GM19099 (cell line): ENCODE data around the gene TRPM2.

ENCODE experiments used
- POLR2A ChIP-seq: IDR thresholded peaks from 3 replicates; pipeline ENCODE4 v1.6.1; 2011; ENCODE audit warnings: low read depth; ENCODE audit not compliant: insufficient read length; ENCODE audit errors: extremely low read depth

Gene TRPM2

GRCh38 chr21:44337941-44338895 is 15.2 kb upstream of the TRPM2 start:
- no peak for TF ChIP-seq POLR2A

- TF ChIP-seq POLR2A = peak; percentile 93
These were observed 14.2 kb upstream of the TRPM2 start, which contains the start of gene CFAP410 for GRCh38 chr21:44338971-44339910. Gene CFAP410 (minus strand): TSS chr21:44339390. CDS start chr21:44339194, 196 bp downstream.

GRCh38 chr21:44344541-44345183 is 8.8 kb upstream of the TRPM2 start:
- TF ChIP-seq POLR2A = no peak

DNA sequence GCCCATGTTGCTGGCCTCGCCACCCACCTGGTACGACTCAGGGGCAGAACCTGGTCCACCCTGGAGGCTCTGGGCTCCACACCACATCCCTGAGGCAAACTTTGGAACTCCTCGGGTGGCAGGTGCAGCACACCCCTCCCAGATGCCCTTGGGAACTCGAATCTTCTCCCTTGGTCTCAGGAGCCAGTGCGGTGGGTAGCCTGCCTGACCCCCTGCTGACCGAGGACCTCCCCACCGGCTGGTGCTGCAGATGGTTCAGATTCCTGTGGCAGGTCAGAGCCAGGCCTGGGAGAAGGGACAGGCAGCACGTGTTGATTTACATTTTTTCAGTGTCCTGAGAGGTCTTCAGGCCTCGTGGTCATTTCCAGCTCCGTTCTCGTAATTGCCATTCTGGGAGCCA is 7.9 kb upstream of the TRPM2 start:
- no peak for TF ChIP-seq POLR2A

- TF ChIP-seq POLR2A = no peak
These were observed 5.4 kb upstream of the TRPM2 start for GRCh38 chr21:44347911-44348451.

DNA sequence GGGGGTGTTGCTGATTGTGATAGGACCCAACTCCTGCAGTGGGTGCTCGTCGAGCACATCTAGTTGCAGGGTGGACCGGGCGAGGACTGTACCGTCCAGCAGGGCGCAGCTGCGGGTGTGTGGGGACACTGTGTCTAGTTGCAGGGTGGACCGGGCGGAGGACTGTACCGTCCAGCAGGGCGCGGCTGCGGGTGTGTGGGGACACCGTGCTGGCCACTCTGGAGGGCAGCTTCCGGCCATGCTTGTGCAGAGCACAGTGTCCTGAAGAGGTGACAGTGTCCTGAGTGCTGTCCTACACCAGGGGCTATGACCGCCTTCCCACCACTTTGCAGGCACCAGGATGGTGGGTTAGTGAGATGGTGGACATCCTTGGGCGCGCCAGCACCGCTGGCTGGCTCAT is 4.6 kb upstream of the TRPM2 start:
- no peak for TF ChIP-seq POLR2A

DNA sequence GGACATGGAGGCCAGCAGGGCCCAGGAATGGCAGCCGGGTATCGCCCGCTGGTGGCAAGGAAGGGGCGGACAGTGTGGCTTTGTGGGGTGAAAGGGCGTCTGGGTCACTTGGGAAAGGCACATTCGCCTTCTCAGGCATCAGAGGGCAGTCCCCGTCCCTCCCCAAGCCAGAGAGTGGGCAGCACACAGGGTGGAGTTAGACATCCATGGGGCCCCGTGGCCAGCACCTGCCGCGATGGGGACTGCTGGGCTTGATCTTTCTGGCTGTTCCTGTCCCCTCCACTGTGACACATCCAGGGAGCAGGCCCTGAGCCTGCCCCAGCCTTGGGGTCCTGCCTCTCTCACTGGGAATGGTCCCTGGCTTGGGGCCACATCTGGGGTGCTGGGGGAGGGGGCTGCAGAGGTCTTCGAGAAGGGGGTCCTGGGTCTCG is 4.0 kb upstream of the TRPM2 start:
- no peak for TF ChIP-seq POLR2A

GRCh38 chr21:44349847-44350772 is 3.3 kb upstream of the TRPM2 start:
- no peak for TF ChIP-seq POLR2A

- no peak for TF ChIP-seq POLR2A
These were observed 2.5 kb upstream of the TRPM2 start for GRCh38 chr21:44350773-44351481.

DNA sequence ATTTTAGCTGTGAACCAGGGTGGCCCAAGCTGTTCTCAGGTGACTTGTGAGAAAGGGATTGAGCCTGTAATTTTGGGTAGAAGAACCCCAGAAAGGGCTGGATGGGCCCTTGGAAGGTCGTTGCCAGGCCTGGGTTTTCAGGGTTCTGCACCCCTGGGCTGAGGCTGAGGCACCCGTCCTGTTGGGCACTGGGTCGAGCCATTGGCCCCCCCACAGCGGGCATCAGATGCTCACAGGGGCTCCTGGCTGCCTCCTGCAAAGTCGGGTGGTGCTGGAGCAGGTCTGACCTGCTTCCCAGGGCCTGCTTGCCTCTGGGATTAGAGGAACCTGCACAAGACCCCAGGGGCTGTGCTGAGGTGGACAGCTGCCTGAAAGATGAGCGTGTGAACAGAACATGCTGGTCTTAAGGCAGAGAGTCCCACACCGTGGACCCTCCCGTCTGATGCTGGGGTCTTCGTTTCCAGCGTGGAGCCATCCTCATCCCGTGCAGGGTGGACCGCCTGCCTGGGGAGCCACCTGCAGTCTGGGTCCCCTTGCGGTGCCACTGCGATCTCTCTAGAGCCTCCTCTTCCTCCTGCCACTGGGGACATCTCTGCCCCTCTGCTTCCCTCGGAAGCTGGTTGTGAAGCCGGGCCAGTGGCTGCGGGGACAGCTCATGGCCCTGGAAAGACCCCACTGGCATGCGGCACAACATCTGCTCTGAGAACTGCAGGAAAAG is 1.7 kb upstream of the TRPM2 start:
- no peak for TF ChIP-seq POLR2A

DNA sequence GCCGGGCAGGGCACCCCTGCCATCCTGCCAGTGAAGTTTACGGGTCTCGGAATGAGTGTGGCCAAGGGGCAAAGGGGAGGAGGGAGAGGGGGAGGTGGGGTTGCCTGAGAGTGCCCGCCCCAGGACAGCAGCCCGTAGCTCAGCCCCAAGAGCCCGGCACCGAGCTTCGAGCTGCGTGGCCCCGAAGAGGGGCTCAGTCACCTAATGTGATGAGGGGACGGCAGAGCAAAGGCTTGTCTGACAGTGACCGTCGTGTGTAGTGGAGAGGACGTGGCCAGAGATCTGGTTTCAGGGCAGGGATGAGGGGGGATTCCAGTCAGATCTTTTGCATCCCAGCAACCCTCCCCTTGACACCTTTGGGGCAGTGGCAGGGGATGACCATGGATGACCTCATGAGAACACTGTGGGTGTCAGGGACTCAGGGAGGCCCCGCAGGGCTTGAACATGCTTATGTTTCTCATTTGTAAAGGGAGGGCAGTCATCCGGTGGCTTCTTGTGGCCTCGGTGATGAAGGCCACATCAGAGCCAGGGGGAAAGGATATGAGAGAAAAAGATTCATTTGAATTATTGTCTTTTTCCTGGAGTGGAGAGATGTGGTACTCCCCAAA is 1.1 kb upstream of the TRPM2 start:
- no peak for TF ChIP-seq POLR2A

- no peak for TF ChIP-seq POLR2A
These were observed 582 bp downstream of the TRPM2 start for GRCh38 chr21:44354001-44354405.
